OCI-LY3 (cell line): ENCODE measurements around the gene MPRIP.

ENCODE experiments used
- H2AFZ ChIP-seq: fragments of 200-600, 300-600 bp; shearing (Covaris generic); 2 replicates; pipeline ENCODE4 v1.6.0; 2014; ENCODE audit warnings: antibody characterized with exemption, low read depth, low read length
- H3K27ac ChIP-seq: fragments of 200-600, 300-600 bp; sonication (generic); 2 replicates; pipeline ENCODE4 v1.5.1; 2014; ENCODE audit warnings: mild to moderate bottlenecking, low read length, moderate library complexity, mixed read lengths
- H3K27me3 ChIP-seq: fragments of 200-600, 300-600 bp; sonication (generic); 2 replicates; pipeline ENCODE4 v1.6.1; 2014; ENCODE audit warnings: low read depth, low read length, mixed read lengths
- H3K36me3 ChIP-seq: fragments of 200-600, 300-600 bp; sonication (generic); replicated peaks from 2 replicates; pipeline ENCODE3; 2014; ENCODE audit warnings: low read depth, low read length, mixed read lengths
- H3K4me1 ChIP-seq: fragments of 300-600, 200-600 bp; sonication (generic); 2 replicates; pipeline ENCODE4 v1.6.1; 2014; ENCODE audit warnings: low read length, mixed read lengths
- H3K4me2 ChIP-seq: fragments of 200-600, 300-600 bp; sonication (generic); 2 replicates; pipeline ENCODE4 v1.6.1; 2014; ENCODE audit warnings: low read length, mixed read lengths
- H3K4me3 ChIP-seq: fragments of 300-600, 200-600 bp; sonication (generic); 2 replicates; pipeline ENCODE4 v1.5.1; 2014; ENCODE audit warnings: antibody characterized with exemption, mild to moderate bottlenecking, low read length, moderate library complexity
- H3K79me2 ChIP-seq: fragments of 300-600, 200-600 bp; shearing (Covaris generic); 2 replicates; pipeline ENCODE4 v1.6.1; 2014; ENCODE audit warnings: mild to moderate bottlenecking, low read length, mixed read lengths
- H3K9ac ChIP-seq: fragments of 300-600, 200-600 bp; shearing (Covaris generic); 2 replicates; pipeline ENCODE4 v1.6.0; 2014; ENCODE audit warnings: mild to moderate bottlenecking, low read length, moderate library complexity
- H3K9me3 ChIP-seq: fragments of 200-600, 300-600 bp; shearing (Covaris generic); 2 replicates; pipeline ENCODE4 v1.6.1; 2014; ENCODE audit warnings: low read length, mixed read lengths; ENCODE audit not compliant: insufficient read depth
- H4K20me1 ChIP-seq: fragments of 200-600, 300-600 bp; sonication (generic); 2 replicates; pipeline ENCODE4 v1.6.1; 2016; ENCODE audit warnings: low read length, mixed read lengths; ENCODE audit not compliant: insufficient read depth
- CTCF ChIP-seq: fragments of 200-600, 300-600 bp; sonication (generic); IDR thresholded peaks from 2 replicates; pipeline ENCODE4 v1.5.1; 2014; ENCODE audit warnings: antibody characterized with exemption, low read length, low read depth
- EZH2phosphoT487 ChIP-seq: fragments of 200-600 bp; shearing (Covaris generic); IDR thresholded peaks from 2 replicates; pipeline ENCODE4 v1.6.1; 2018; ENCODE audit warnings: antibody characterized with exemption, mixed run types, low read depth

Gene MPRIP

GRCh38 chr17:17120294-17120693 lies 78.0 kb downstream of the MPRIP start:
- Histone ChIP-seq H3K9ac (no peak overlapping the region), H3K4me1 (peaks cover 7% of the 10 kb centered on the region; the same call in 1 of the 2 replicates), H4K20me1 (no peaks in the 10 kb centered on the region), H3K79me2 (0 out of 2 replicates have a peak, but pooled peaks cover 5% of the 10 kb centered on the region), H2AFZ (no peak overlapping the region), H3K9me3 (no peaks in the 10 kb centered on the region), H3K27ac (no peak overlapping the region), H3K36me3 (no peaks in the 10 kb centered on the region), H3K4me3 (no peak overlapping the region), H3K4me2 (no peak overlapping the region), H3K27me3 (no peaks in the 10 kb centered on the region)
- TF ChIP-seq CTCF (no peak), EZH2phosphoT487 (no peak)

GRCh38 chr17:17120701-17121100 lies 78.4 kb downstream of the MPRIP start:
- H3K36me3 ChIP-seq = no peaks in the 10 kb centered on the region
- no peak overlapping the region for H2AFZ ChIP-seq
- no peak overlapping the region for H3K4me2 ChIP-seq
- TF ChIP-seq EZH2phosphoT487 = no peak
- no peak for TF ChIP-seq CTCF
- H3K9me3 ChIP-seq = no peaks in the 10 kb centered on the region
- H3K27me3 ChIP-seq = no peaks in the 10 kb centered on the region
- H3K27ac ChIP-seq = no peak overlapping the region
- H3K4me1 ChIP-seq = peaks cover 7% of the 10 kb centered on the region; the same call in 1 of the 2 replicates
- no peak overlapping the region for H3K4me3 ChIP-seq
- 0 out of 2 replicates have a peak, but pooled peaks cover 3% of the 10 kb centered on the region for H3K79me2 ChIP-seq
- no peak overlapping the region for H3K9ac ChIP-seq
- no peaks in the 10 kb centered on the region for H4K20me1 ChIP-seq

DNA sequence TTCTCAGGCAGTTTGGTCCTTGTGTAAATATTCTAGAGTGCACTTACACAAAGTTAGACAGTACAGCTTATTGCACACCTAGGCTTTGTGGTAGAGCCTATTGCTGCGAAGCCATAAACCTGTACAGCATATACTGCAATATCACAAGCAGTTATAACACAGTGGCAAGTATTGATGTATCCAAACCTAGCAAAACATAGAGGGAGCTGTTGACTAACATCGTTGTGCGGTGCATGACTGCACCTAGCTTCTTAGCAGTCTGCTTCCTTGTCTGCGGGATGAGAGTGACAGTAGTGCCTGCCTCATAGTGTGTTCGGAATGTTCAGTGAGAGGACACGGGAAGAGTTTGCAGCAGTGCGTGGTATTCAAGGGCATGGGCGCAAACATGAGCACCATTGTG lies 78.9 kb downstream of the MPRIP start:
- H3K27me3 ChIP-seq = no peaks in the 10 kb centered on the region
- TF ChIP-seq CTCF (no peak), EZH2phosphoT487 (no peak)
- H3K9ac ChIP-seq = no peak overlapping the region
- H3K79me2 ChIP-seq = 0 out of 2 replicates have a peak, but pooled peaks cover under 1% of the 10 kb centered on the region
- no peak overlapping the region for H3K27ac ChIP-seq
- no peaks in the 10 kb centered on the region for H3K36me3 ChIP-seq
- peaks cover 7% of the 10 kb centered on the region; the same call in 1 of the 2 replicates for H3K4me1 ChIP-seq
- H3K4me2 ChIP-seq = no peak overlapping the region
- no peaks in the 10 kb centered on the region for H4K20me1 ChIP-seq
- no peak overlapping the region for H3K4me3 ChIP-seq
- no peak overlapping the region for H2AFZ ChIP-seq
- H3K9me3 ChIP-seq = no peaks in the 10 kb centered on the region

DNA sequence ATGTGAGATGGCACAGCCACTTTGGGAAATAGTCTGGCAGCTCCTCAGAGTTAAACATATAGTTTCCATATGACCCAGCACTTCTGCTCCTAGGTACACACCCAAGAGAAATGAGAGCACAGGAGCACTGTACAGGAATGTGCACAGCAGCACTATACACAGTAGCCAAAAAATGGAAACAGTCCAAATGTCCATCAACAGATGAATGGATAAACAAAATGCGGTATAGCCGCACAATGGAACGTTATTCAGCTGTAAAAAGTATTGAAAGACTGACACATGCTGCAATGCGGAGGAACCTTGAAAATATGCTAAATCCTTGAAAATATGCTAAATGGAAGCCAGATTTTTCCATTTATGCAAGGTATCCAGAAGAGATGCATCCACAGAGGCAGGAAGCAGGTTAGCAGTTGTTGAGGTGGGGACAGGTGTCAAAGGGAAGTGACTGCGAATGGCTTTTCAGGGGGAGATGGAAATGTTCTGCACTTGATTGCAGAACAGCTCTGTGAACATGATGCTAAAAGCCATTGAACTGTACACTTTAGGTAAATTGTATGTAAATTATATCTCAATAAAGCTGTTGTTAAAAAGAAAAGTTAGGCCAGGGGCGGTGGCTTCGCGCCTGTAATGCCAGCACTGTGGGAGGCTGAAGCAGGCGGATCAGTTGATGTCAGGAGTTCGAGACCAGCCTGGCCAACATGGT lies 80.7 kb downstream of the MPRIP start:
- H3K79me2 ChIP-seq = no peaks in the 10 kb centered on the region

More for the DNA sequence above, 80.7 kb downstream of the MPRIP start:
- no peaks in the 10 kb centered on the region for H4K20me1 ChIP-seq
- H3K9ac ChIP-seq = no peak overlapping the region
- no peaks in the 10 kb centered on the region for H3K9me3 ChIP-seq
- no peak overlapping the region for H3K27ac ChIP-seq
- H3K4me3 ChIP-seq = no peak overlapping the region
- TF ChIP-seq EZH2phosphoT487 (no peak), CTCF (no peak)
- peaks cover 7% of the 10 kb centered on the region; the same call in 1 of the 2 replicates for H3K4me1 ChIP-seq
- no peak overlapping the region for H2AFZ ChIP-seq
- no peaks in the 10 kb centered on the region for H3K27me3 ChIP-seq
- no peak overlapping the region for H3K4me2 ChIP-seq
- no peaks in the 10 kb centered on the region for H3K36me3 ChIP-seq
